ENCODE measurements around the gene TNFSF15.

Gene TNFSF15

GRCh38 chr9:114805670-114806525 is at the start of gene TNFSF15:
TSS of gene TNFSF15 (minus strand) at chr9:114806039. CDS start at chr9:114806012, 27 bp downstream.
- DNase-seq: peak; percentile 61

- DNase-seq: no peak
These were observed 49.6 kb upstream of the TNFSF15 start for GRCh38 chr9:114855488-114855887.

GRCh38 chr9:114854736-114855355 is 49.0 kb upstream of the TNFSF15 start:
- no peak for DNase-seq

GRCh38 chr9:114853071-114853855 is 47.4 kb upstream of the TNFSF15 start:
- DNase-seq: no peak

- DNase-seq: no peak
These were observed 46.3 kb upstream of the TNFSF15 start for GRCh38 chr9:114852050-114852594.

GRCh38 chr9:114851306-114851705 is 45.5 kb upstream of the TNFSF15 start:
- DNase-seq: no peak

GRCh38 chr9:114850871-114851270 is 45.0 kb upstream of the TNFSF15 start:
- no peak for DNase-seq

- DNase-seq: no peak
These were observed 43.6 kb upstream of the TNFSF15 start for GRCh38 chr9:114849450-114849849.

GRCh38 chr9:114847492-114848417 is 41.9 kb upstream of the TNFSF15 start:
- no peak for DNase-seq

- DNase-seq: no peak
These were observed 39.5 kb upstream of the TNFSF15 start for GRCh38 chr9:114845373-114845772.

GRCh38 chr9:114844766-114845165 is 38.9 kb upstream of the TNFSF15 start:
- DNase-seq: no peak

- no peak for DNase-seq
These were observed 32.1 kb upstream of the TNFSF15 start for GRCh38 chr9:114837923-114838322.

- DNase-seq: no peak
These were observed 30.9 kb upstream of the TNFSF15 start for GRCh38 chr9:114836769-114837168.

- no peak for DNase-seq
These were observed 28.5 kb upstream of the TNFSF15 start for GRCh38 chr9:114834386-114834785.

GRCh38 chr9:114830546-114830945 is 24.7 kb upstream of the TNFSF15 start:
- no peak for DNase-seq

GRCh38 chr9:114829574-114830440 is 24.0 kb upstream of the TNFSF15 start:
- DNase-seq: no peak

GRCh38 chr9:114828303-114828650 is 22.4 kb upstream of the TNFSF15 start:
- DNase-seq: no peak

- DNase-seq: no peak
These were observed 21.9 kb upstream of the TNFSF15 start for GRCh38 chr9:114827641-114828302.

- no peak for DNase-seq
These were observed 20.6 kb upstream of the TNFSF15 start for GRCh38 chr9:114826431-114826830.

GRCh38 chr9:114825126-114825795 is 19.4 kb upstream of the TNFSF15 start:
- DNase-seq: no peak

Data from left hindlimb (tissue), 1 donor.